Dendritic cell treated with granulocyte-macrophage colony-stimulating factor and Interleukin-4, amounts not matched to agents 40 ng/mL and 50 ng/mL, for 4 days (primary cell): Measurements from ENCODE around the gene ARHGEF17.
A peak's percentile ranks its signal among the peaks of the same experiment; 100 is the strongest.

Source experiments
- H3K27ac Mint-ChIP-seq: one replicate; pipeline ENCODE4 v1.8.0; 2022; ENCODE audit warnings: mild to moderate bottlenecking, mixed read lengths
- H3K27me3 Mint-ChIP-seq: one replicate; pipeline ENCODE4 v1.8.0; 2022; ENCODE audit warnings: mild to moderate bottlenecking, mixed read lengths
- H3K36me3 Mint-ChIP-seq: one replicate; pipeline ENCODE4 v1.8.0; 2022; ENCODE audit warnings: low read depth, mixed read lengths
- H3K4me1 Mint-ChIP-seq: one replicate; pipeline ENCODE4 v1.8.0; 2022; ENCODE audit warnings: low read depth, mixed read lengths
- H3K4me3 Mint-ChIP-seq: one replicate; pipeline ENCODE4 v1.8.0; 2022; ENCODE audit warnings: mild to moderate bottlenecking, moderate library complexity, mixed read lengths
- H3K9me3 Mint-ChIP-seq: one replicate; pipeline ENCODE4 v1.8.0; 2022; ENCODE audit warnings: mixed read lengths
- intact Hi-C: fragments of 100-400 bp; cut with micrococcal nuclease; formaldehyde crosslinking; loops from one replicate; pipeline ENCODE4 v1.15.0; 2022

Gene ARHGEF17

GRCh38 chr11:73318501-73319011, 10.5 kb downstream of the ARHGEF17 start:
- Mint-ChIP-seq H3K4me1 (peaks cover 40% of the 10 kb centered on the region), H3K4me3 (no peak overlapping the region), H3K27me3 (peaks cover 17% of the 10 kb centered on the region), H3K9me3 (no peaks in the 10 kb centered on the region), H3K27ac (no peak overlapping the region), H3K36me3 (no peaks in the 10 kb centered on the region)
- intact Hi-C loops: no loop called here

- H3K36me3 Mint-ChIP-seq: no peaks in the 10 kb centered on the region
- H3K4me1 Mint-ChIP-seq: peaks cover 29% of the 10 kb centered on the region
- intact Hi-C loops: no loop called here
- no peak overlapping the region for H3K4me3 Mint-ChIP-seq
- H3K27me3 Mint-ChIP-seq: peaks cover 17% of the 10 kb centered on the region
- no peaks in the 10 kb centered on the region for H3K9me3 Mint-ChIP-seq
- H3K27ac Mint-ChIP-seq: no peak overlapping the region
Observed at GRCh38 chr11:73320763-73321603, 12.9 kb downstream of the ARHGEF17 start.

- intact Hi-C loops: no loop called here
- no peak overlapping the region for H3K27ac Mint-ChIP-seq
- peaks cover 16% of the 10 kb centered on the region for H3K27me3 Mint-ChIP-seq
- no peaks in the 10 kb centered on the region for H3K36me3 Mint-ChIP-seq
- no peaks in the 10 kb centered on the region for H3K9me3 Mint-ChIP-seq
- no peak overlapping the region for H3K4me3 Mint-ChIP-seq
- peaks cover 22% of the 10 kb centered on the region for H3K4me1 Mint-ChIP-seq
Observed at GRCh38 chr11:73321604-73322381, 13.7 kb downstream of the ARHGEF17 start.

GRCh38 chr11:73322382-73323306, 14.6 kb downstream of the ARHGEF17 start:
- H3K36me3 Mint-ChIP-seq: no peaks in the 10 kb centered on the region
- H3K27me3 Mint-ChIP-seq: peaks cover 17% of the 10 kb centered on the region
- intact Hi-C loops: no loop called here
- H3K4me1 Mint-ChIP-seq: peaks cover 30% of the 10 kb centered on the region
- no peak overlapping the region for H3K27ac Mint-ChIP-seq
- H3K4me3 Mint-ChIP-seq: no peak overlapping the region
- no peaks in the 10 kb centered on the region for H3K9me3 Mint-ChIP-seq

- intact Hi-C loops: no loop called here
- Mint-ChIP-seq H3K4me3 (no peak overlapping the region), H3K27ac (no peak overlapping the region), H3K9me3 (no peaks in the 10 kb centered on the region), H3K27me3 (peaks cover 17% of the 10 kb centered on the region), H3K36me3 (no peaks in the 10 kb centered on the region), H3K4me1 (peaks cover 30% of the 10 kb centered on the region)
Observed at GRCh38 chr11:73323464-73323863, 15.4 kb downstream of the ARHGEF17 start.

GRCh38 chr11:73324116-73324515, 16.0 kb downstream of the ARHGEF17 start:
- no peaks in the 10 kb centered on the region for H3K9me3 Mint-ChIP-seq
- peaks cover 30% of the 10 kb centered on the region for H3K4me1 Mint-ChIP-seq
- H3K36me3 Mint-ChIP-seq: no peaks in the 10 kb centered on the region
- H3K27me3 Mint-ChIP-seq: peaks cover 17% of the 10 kb centered on the region
- H3K4me3 Mint-ChIP-seq: no peak overlapping the region
- intact Hi-C loops: no loop called here
- no peak overlapping the region for H3K27ac Mint-ChIP-seq

- no peaks in the 10 kb centered on the region for H3K36me3 Mint-ChIP-seq
Observed at GRCh38 chr11:73324665-73325035, 16.6 kb downstream of the ARHGEF17 start.

GRCh38 chr11:73325036-73325981, 17.2 kb downstream of the ARHGEF17 start:
- H3K4me3 Mint-ChIP-seq: no peak overlapping the region
- no peak overlapping the region for H3K27ac Mint-ChIP-seq
- no peaks in the 10 kb centered on the region for H3K9me3 Mint-ChIP-seq
- H3K36me3 Mint-ChIP-seq: no peaks in the 10 kb centered on the region
- peaks cover 36% of the 10 kb centered on the region for H3K4me1 Mint-ChIP-seq
- peaks cover 17% of the 10 kb centered on the region for H3K27me3 Mint-ChIP-seq
- intact Hi-C loops: no loop called here

More at GRCh38 chr11:73324665-73325035, 16.6 kb downstream of the ARHGEF17 start:
- peaks cover 30% of the 10 kb centered on the region for H3K4me1 Mint-ChIP-seq
- intact Hi-C loops: no loop called here
- H3K27me3 Mint-ChIP-seq: peaks cover 17% of the 10 kb centered on the region
- no peak overlapping the region for H3K4me3 Mint-ChIP-seq
- H3K27ac Mint-ChIP-seq: no peak overlapping the region
- H3K9me3 Mint-ChIP-seq: no peaks in the 10 kb centered on the region

- Mint-ChIP-seq H3K4me3 (no peak overlapping the region), H3K9me3 (no peaks in the 10 kb centered on the region), H3K36me3 (no peaks in the 10 kb centered on the region), H3K27me3 (peaks cover 8% of the 10 kb centered on the region), H3K27ac (no peak overlapping the region), H3K4me1 (peaks cover 25% of the 10 kb centered on the region)
- intact Hi-C loops: no loop called here
Observed at GRCh38 chr11:73326929-73327811, 19.1 kb downstream of the ARHGEF17 start.

GRCh38 chr11:73327812-73328364, 19.8 kb downstream of the ARHGEF17 start:
- intact Hi-C loops: no loop called here
- Mint-ChIP-seq H3K27ac (no peak overlapping the region), H3K4me3 (no peak overlapping the region), H3K36me3 (no peaks in the 10 kb centered on the region), H3K9me3 (no peaks in the 10 kb centered on the region), H3K27me3 (peaks cover 1% of the 10 kb centered on the region), H3K4me1 (peaks cover 18% of the 10 kb centered on the region)

- Mint-ChIP-seq H3K36me3 (no peaks in the 10 kb centered on the region), H3K9me3 (no peaks in the 10 kb centered on the region), H3K27ac (peak overlapping the region; percentile 47), H3K4me3 (no peak overlapping the region), H3K27me3 (peaks cover 6% of the 10 kb centered on the region), H3K4me1 (peaks cover 29% of the 10 kb centered on the region)
- intact Hi-C loops: no loop called here
Observed at GRCh38 chr11:73330569-73331093, 22.6 kb downstream of the ARHGEF17 start.
